Measurements from ENCODE around the gene NAA35. TPM values are rescaled to one million over a fixed set of nuclear protein-coding genes. Genes with fewer than 3 reads are reported as not detected.
A peak's percentile ranks its signal among the peaks of the same experiment; 100 is the strongest.

NAA35 gene
- total RNA-seq, 1 experiment from 2014 or later: 34.7 TPM

GRCh38 chr9:85942913-85943709, 2.2 kb downstream of the NAA35 start (continued):
- TF ChIP-seq CTCF (IDR thresholded peaks at IDR 0.05) (no peak), IRF2 (CRISPR knock-in tag; IDR thresholded peaks at IDR 0.05; ENCODE audit: borderline replicate concordance, low read depth) (no peak), JAZF1 (CRISPR knock-in tag; IDR thresholded peaks at IDR 0.05) (no peak), ZNF396 (CRISPR knock-in tag; IDR thresholded peaks at IDR 0.05; ENCODE audit: borderline replicate concordance) (no peak), ERG (CRISPR knock-in tag; IDR thresholded peaks at IDR 0.05) (no peak), ZNF512 (CRISPR knock-in tag; IDR thresholded peaks at IDR 0.05; ENCODE audit: borderline replicate concordance) (no peak), CBFB (CRISPR knock-in tag; IDR thresholded peaks at IDR 0.05; ENCODE audit: low read depth) (no peak)

- Mint-ChIP-seq H3K36me3 (peaks cover 21% of the 10 kb centered on the region), H3K4me1 (peaks cover 6% of the 10 kb centered on the region; the same call in 1 of the 2 replicates), H3K27ac (no peak overlapping the region; the same call in 1 of the 2 replicates), H3K4me3 (no peak overlapping the region), H3K27me3 (ENCODE audit: low read depth) (no peaks in the 10 kb centered on the region), H3K9me3 (no peaks in the 10 kb centered on the region)
- ATAC-seq (no peak), DNase-seq (ENCODE audit: low spot score) (no peak)
- TF ChIP-seq EMX1 (CRISPR knock-in tag; IDR thresholded peaks at IDR 0.05): no peak
- TF ChIP-seq ESRRA (CRISPR knock-in tag; IDR thresholded peaks at IDR 0.05; ENCODE audit: borderline replicate concordance): no peak
- TF ChIP-seq ATF3 (CRISPR knock-in tag; conservative IDR thresholded peaks at IDR 0.05): no peak
- POLR2A ChIA-PET: no interaction called here
- CTCF ChIA-PET: no interaction called here
These were observed 2.9 kb downstream of the NAA35 start for GRCh38 chr9:85943757-85944430.

- Mint-ChIP-seq H3K4me3 (no peak overlapping the region), H3K4me1 (peaks cover 8% of the 10 kb centered on the region; the same call in 1 of the 2 replicates), H3K27ac (0 out of 2 replicates have a peak overlapping the region, but pooled peaks have one; percentile 29), H3K27me3 (ENCODE audit: low read depth) (no peaks in the 10 kb centered on the region), H3K36me3 (peaks cover 25% of the 10 kb centered on the region), H3K9me3 (no peaks in the 10 kb centered on the region)
- ChIA-PET POLR2A (no interaction called here), CTCF (no interaction called here)
- ATAC-seq (no peak), DNase-seq (ENCODE audit: low spot score) (no peak)
- TF ChIP-seq ATF1 (CRISPR knock-in tag; IDR thresholded peaks at IDR 0.05): no peak
- no peak for TF ChIP-seq ATF6 (CRISPR knock-in tag; IDR thresholded peaks at IDR 0.05)
- no peak for TF ChIP-seq NR1H2 (CRISPR knock-in tag; IDR thresholded peaks at IDR 0.05)
- no peak for TF ChIP-seq NR2C2 (CRISPR knock-in tag; IDR thresholded peaks at IDR 0.05)
- no peak for TF ChIP-seq TCF7 (CRISPR knock-in tag; IDR thresholded peaks at IDR 0.05; ENCODE audit: low read depth)
- TF ChIP-seq FOXP1 (CRISPR knock-in tag; IDR thresholded peaks at IDR 0.05; ENCODE audit: borderline replicate concordance): no peak
- TF ChIP-seq ETV6 (CRISPR knock-in tag; IDR thresholded peaks at IDR 0.05): no peak
- TF ChIP-seq CBFB (CRISPR knock-in tag; IDR thresholded peaks at IDR 0.05; ENCODE audit: low read depth): no peak
- no peak for TF ChIP-seq ARID4B (CRISPR knock-in tag; IDR thresholded peaks at IDR 0.05; ENCODE audit: borderline replicate concordance)
- TF ChIP-seq HMGA2 (CRISPR knock-in tag; IDR thresholded peaks at IDR 0.05): no peak
These were observed 3.7 kb downstream of the NAA35 start for GRCh38 chr9:85944672-85945071.

Measured in WTC11 (cell line).